IMR-90 (cell line): ENCODE results near the gene KRTAP10-11. TPM values are rescaled to one million over a fixed set of nuclear protein-coding genes. Genes with fewer than 3 reads are reported as not detected.
"Not testable (repeated sequence)": the region's sequence is repeated elsewhere in the genome, so short reads cannot be mapped to it uniquely, and the experiment has no call there.

Source experiments
- ATAC-seq: fragments of 200-7000 bp; cut with Tn5 transposase; 2 replicates; pipeline ENCODE4 v1.9.1; 2020; ENCODE audit warnings: low read depth, mild to moderate bottlenecking, moderate library complexity
- BruUV-seq: library from RNA; stranded (reverse); fragments of 400-500 nt; replicated peaks from 2 replicates; lab custom pipeline; 2021; lab: Mats Ljungman, UMichigan
- CTCF ChIA-PET: fragments of 300-600 bp; formaldehyde crosslinking; extraction: SDS; loops from one replicate; lab custom pipeline; 2021; ENCODE audit warnings: antibody characterized with exemption; lab: Yijun Ruan, JAX
- POLR2A ChIA-PET: fragments of 300-600 bp; sonication (Branson Sonifier 250); formaldehyde crosslinking; loops from one replicate; lab custom pipeline; 2022; ENCODE audit warnings: antibody characterized with exemption; ENCODE audit not compliant: unreplicated experiment; lab: Charles Lee
- DNase-seq: peaks from one replicate; pipeline ENCODE4 v3.0.0; 2013
- H2AFZ ChIP-seq: replicated peaks from 2 replicates; pipeline ENCODE3; 2013; ENCODE audit warnings: low read length, mild to moderate bottlenecking; ENCODE audit not compliant: poor library complexity
- H2AK5ac ChIP-seq: 2 replicates; pipeline ENCODE4 v1.6.1; 2013; ENCODE audit warnings: low read depth, low read length, inconsistent platforms
- H2AK9ac ChIP-seq: replicated peaks from 2 replicates; pipeline ENCODE3; 2013; ENCODE audit warnings: mild to moderate bottlenecking, low read depth, low read length, moderate library complexity; ENCODE audit not compliant: poor library complexity
- H2BK120ac ChIP-seq: 2 replicates; pipeline ENCODE4 v1.6.1; 2013; ENCODE audit warnings: low read depth, low read length, inconsistent platforms
- H2BK15ac ChIP-seq: 3 replicates; pipeline ENCODE4 v1.6.1; 2013; ENCODE audit warnings: low read depth, low read length, inconsistent platforms
- H2BK20ac ChIP-seq: 2 replicates; pipeline ENCODE4 v1.6.1; 2013; ENCODE audit warnings: low read depth, mild to moderate bottlenecking, inconsistent platforms, low read length, moderate library complexity
- H2BK5ac ChIP-seq: 2 replicates; pipeline ENCODE4 v1.6.1; 2013; ENCODE audit warnings: mild to moderate bottlenecking, low read depth, low read length, inconsistent platforms; ENCODE audit not compliant: poor library complexity, severe bottlenecking
- H3K14ac ChIP-seq: replicated peaks from 2 replicates; pipeline ENCODE4 v1.6.1; 2013; ENCODE audit warnings: low read depth, low read length, inconsistent platforms
- H3K18ac ChIP-seq: 2 replicates; pipeline ENCODE4 v1.6.1; 2013; ENCODE audit warnings: low read depth, low read length, control low read depth
- H3K23ac ChIP-seq: 2 replicates; pipeline ENCODE4 v1.6.1; 2013; ENCODE audit warnings: low read depth, low read length, inconsistent platforms
- H3K27ac ChIP-seq: 2 replicates; pipeline ENCODE4 v1.5.1; 2013; ENCODE audit warnings: mild to moderate bottlenecking, control low read depth, low read length; ENCODE audit not compliant: insufficient read depth
- H3K27me3 ChIP-seq: 2 replicates; pipeline ENCODE4 v1.6.1; 2013; ENCODE audit warnings: low read length; ENCODE audit not compliant: control insufficient read depth, insufficient read depth
- H3K36me3 ChIP-seq: 2 replicates; pipeline ENCODE4 v1.6.1; 2013; ENCODE audit warnings: low read length, mixed read lengths; ENCODE audit not compliant: control insufficient read depth, insufficient read depth
- H3K4ac ChIP-seq: 2 replicates; pipeline ENCODE4 v1.6.1; 2013; ENCODE audit warnings: low read depth, low read length, inconsistent platforms
- H3K4me1 ChIP-seq: 2 replicates; pipeline ENCODE4 v1.6.1; 2013; ENCODE audit warnings: low read length, mixed read lengths; ENCODE audit not compliant: control insufficient read depth, insufficient read depth
- H3K4me2 ChIP-seq: 2 replicates; pipeline ENCODE4 v1.6.1; 2013; ENCODE audit warnings: low read depth, mild to moderate bottlenecking, control low read depth, low read length, moderate library complexity
- H3K4me3 ChIP-seq: 2 replicates; pipeline ENCODE4 v1.5.1; 2013; ENCODE audit warnings: low read depth, mild to moderate bottlenecking, control low read depth, low read length, moderate library complexity; ENCODE audit not compliant: insufficient read depth
- H3K56ac ChIP-seq: 2 replicates; pipeline ENCODE4 v1.6.1; 2013; ENCODE audit warnings: low read length, inconsistent platforms; ENCODE audit not compliant: insufficient read depth; ENCODE audit errors: extremely low read depth
- H3K79me1 ChIP-seq, 2 experiments: 2 replicates each; pipeline ENCODE4 v1.6.1; 2013; ENCODE audit warnings: low read length in 2 of 2, inconsistent platforms in 1 of 2, low read depth in 1 of 2
- H3K9ac ChIP-seq: 2 replicates; pipeline ENCODE4 v1.6.1; 2013; ENCODE audit warnings: low read depth, low read length, control low read depth
- H3K9me1 ChIP-seq: 2 replicates; pipeline ENCODE4 v1.6.1; 2013; ENCODE audit warnings: low read length, inconsistent platforms; ENCODE audit not compliant: insufficient read depth
- H3K9me3 ChIP-seq: 2 replicates; pipeline ENCODE4 v1.6.1; 2013; ENCODE audit warnings: low read length; ENCODE audit not compliant: control insufficient read depth, insufficient read depth
- H4K20me1 ChIP-seq: 2 replicates; pipeline ENCODE4 v1.6.1; 2013; ENCODE audit warnings: low read length, inconsistent platforms; ENCODE audit not compliant: insufficient read depth
- H4K5ac ChIP-seq: 2 replicates; pipeline ENCODE4 v1.6.1; 2013; ENCODE audit warnings: mild to moderate bottlenecking, low read depth, low read length, control low read depth
- H4K8ac ChIP-seq, 2 experiments: 2 replicates each; pipeline ENCODE4 v1.6.1; 2013; ENCODE audit warnings: low read depth in 2 of 2, low read length in 2 of 2, control low read depth in 1 of 2, inconsistent platforms in 1 of 2
- H4K91ac ChIP-seq: 2 replicates; pipeline ENCODE4 v1.6.1; 2013; ENCODE audit warnings: low read depth, low read length, inconsistent platforms; ENCODE audit not compliant: insufficient read depth
- WGBS, 2 experiments: methylation state at CpG; one replicate each; pipeline versions ENCODE4 v1.1.5 to v1.1.7; 2013; ENCODE audit warnings: missing lambda C conversion rate in 2 of 2; ENCODE audit not compliant: insufficient read length in 1 of 2; ENCODE audit errors: extremely low coverage in 2 of 2; 5-methylcytosine and 5-hydroxymethylcytosine counted together
- dilution Hi-C: fragments of 300-500 bp; cut with HindIII; formaldehyde crosslinking; loops from one replicate; pipeline ENCODE4 v1.14.3; 2018; ENCODE audit warnings: low sequenced_read_pairs; ENCODE audit not compliant: unreplicated experiment
- in situ Hi-C: fragments of 300-500 bp; cut with MboI; formaldehyde crosslinking; loops from 3 replicates; pipeline ENCODE4 v1.14.3; 2019; ENCODE audit warnings: low sequenced_read_pairs, inconsistent platforms, mixed read lengths
- intact Hi-C: fragments of 100-400 bp; cut with micrococcal nuclease; formaldehyde crosslinking; loops from 2 replicates; pipeline ENCODE4 v1.10.0; 2022
- polyA plus RNA-seq, 3 experiments: library from polyadenylated mRNA; depleted of rRNA; stranded (reverse); fragments of >200 nt; gene quantifications; 2 replicates each; pipeline ENCODE4 v1.2.3, GENCODE V29; 2012; ENCODE audit warnings: low replicate concordance in 1 of 3
- total RNA-seq: library from RNA; depleted of rRNA; stranded (reverse); fragments of >200 nt; gene quantifications from 2 replicates; pipeline ENCODE4 v1.2.3, GENCODE V29; 2012

The KRTAP10-11 gene
- total and polyA plus RNA-seq, 2 of the 4 experiments (the other 2 are of a cell fraction), result not detected

- in situ Hi-C loops, ATAC-seq: not testable (repeated sequence)
These were observed 43.5 kb downstream of the KRTAP10-11 start for GRCh38 chr21:44689740-44690139.

More at GRCh38 chr21:44689740-44690139, 43.5 kb downstream of the KRTAP10-11 start:
- H3K18ac ChIP-seq, H4K20me1 ChIP-seq, H2AK5ac ChIP-seq, H3K4me3 ChIP-seq, H3K4me2 ChIP-seq, H3K9ac ChIP-seq, H3K4ac ChIP-seq, H2BK120ac ChIP-seq, H4K8ac ChIP-seq, H3K14ac ChIP-seq, BruUV-seq, dilution Hi-C loops, DNase-seq, H3K56ac ChIP-seq, H3K9me1 ChIP-seq, H3K27ac ChIP-seq, H3K9me3 ChIP-seq, H2AFZ ChIP-seq, H3K79me1 ChIP-seq, H3K23ac ChIP-seq, intact Hi-C loops, POLR2A ChIA-PET, H2AK9ac ChIP-seq, H2BK20ac ChIP-seq, H4K5ac ChIP-seq, H3K36me3 ChIP-seq, CTCF ChIA-PET, H2BK5ac ChIP-seq, H2BK15ac ChIP-seq, H4K91ac ChIP-seq, H3K4me1 ChIP-seq: not testable (repeated sequence)
- H3K27me3 ChIP-seq, result peaks cover 19% of the 10 kb centered on the region
- WGBS, 2 experiments, result no CpG with 5 or more reads among the region's 3 CpGs
